GM12864 (cell line): Measurements from ENCODE around the gene ASH1L.

Experiments
- DNase-seq: peaks from one replicate; pipeline ENCODE4 v3.0.0-alpha.2; 2011; ENCODE audit warnings: low read depth
- H3K4me3 ChIP-seq: 2 replicates; pipeline ENCODE4 v1.5.1; 2011; ENCODE audit warnings: mild to moderate bottlenecking, low read depth, low read length, control low read depth
- CTCF ChIP-seq: IDR thresholded peaks from 2 replicates; pipeline ENCODE4 v1.5.1; 2011; ENCODE audit warnings: low read depth, mild to moderate bottlenecking, moderate library complexity, low read length, control low read depth, inconsistent platforms; ENCODE audit errors: missing control alignments

ASH1L gene

DNA sequence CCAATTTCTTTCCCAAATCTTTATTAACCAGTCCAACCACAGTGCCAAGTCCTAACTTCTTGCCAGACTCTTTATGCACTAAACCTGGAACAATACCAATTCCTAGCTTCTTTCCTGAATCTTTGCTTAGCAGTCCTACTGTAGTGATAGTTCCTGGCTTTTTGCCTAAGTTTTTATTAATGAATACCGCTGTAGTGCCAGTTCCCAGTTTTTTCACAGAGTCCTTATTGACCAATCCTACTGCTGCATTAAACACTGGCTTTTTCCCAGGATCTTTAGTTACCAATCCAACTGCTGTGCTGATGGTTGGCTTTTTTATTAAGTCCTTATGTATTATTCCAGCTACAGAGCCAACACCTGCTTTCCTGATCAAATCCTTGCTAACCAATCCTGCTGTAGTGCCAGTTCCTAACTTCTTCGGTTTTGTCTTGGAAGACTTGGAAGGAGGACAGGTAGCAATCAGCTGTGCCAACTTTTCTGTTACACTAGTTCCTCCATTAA lies 80.8 kb downstream of the ASH1L start:
- no peak overlapping the region for H3K4me3 ChIP-seq
- DNase-seq = no peak
- no peak for TF ChIP-seq CTCF

DNA sequence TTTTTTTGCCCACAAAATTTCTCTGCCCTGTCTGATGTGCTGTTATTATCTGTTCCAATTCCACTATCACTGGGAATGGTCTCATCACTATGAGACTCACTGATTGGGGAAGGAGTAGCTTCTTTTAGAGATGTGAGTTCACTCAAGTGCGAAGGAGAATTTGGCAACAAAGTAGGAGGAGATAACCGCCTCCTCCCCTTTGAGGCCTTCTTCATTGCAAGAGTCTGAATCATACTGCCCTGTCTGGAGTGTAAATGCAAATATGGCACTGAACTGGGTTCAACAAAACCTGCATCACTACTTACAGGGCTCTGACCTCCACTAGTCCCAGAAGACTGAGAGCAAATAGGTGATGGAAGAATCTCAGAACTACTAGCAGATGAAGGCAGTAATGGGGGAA lies 83.4 kb downstream of the ASH1L start:
- no peak overlapping the region for H3K4me3 ChIP-seq
- TF ChIP-seq CTCF = no peak
- no peak for DNase-seq

DNA sequence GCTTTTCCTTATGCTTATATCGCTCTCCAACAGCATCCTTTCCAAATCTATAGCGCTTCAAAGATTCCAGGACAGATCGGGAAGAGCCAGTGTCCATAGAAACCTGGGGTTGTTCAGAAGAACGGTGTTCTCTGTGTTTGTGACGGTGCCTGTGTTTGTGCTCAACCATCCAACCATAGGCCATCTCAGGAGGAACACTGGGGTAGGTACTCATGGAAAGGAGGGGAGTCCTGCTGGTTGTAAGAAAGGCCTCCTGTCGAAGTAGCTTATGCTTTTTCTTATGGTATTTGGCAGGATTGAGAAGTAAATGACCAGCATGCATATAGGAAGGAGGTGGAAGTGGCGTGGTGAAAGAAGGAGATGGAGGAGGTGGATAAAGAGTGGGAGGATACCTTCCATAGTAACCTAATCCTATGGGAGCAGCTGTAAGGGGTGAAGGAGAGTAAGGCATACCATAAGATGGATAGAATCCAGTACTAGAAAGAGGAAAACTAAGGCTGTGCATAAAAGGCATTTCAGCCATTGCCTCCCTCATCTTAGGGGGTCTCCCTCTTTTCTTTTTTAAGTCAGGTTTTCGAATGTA lies 84.2 kb downstream of the ASH1L start:
- TF ChIP-seq CTCF = no peak
- no peak overlapping the region for H3K4me3 ChIP-seq
- no peak for DNase-seq

- no peak overlapping the region for H3K4me3 ChIP-seq
- TF ChIP-seq CTCF = no peak
- DNase-seq = no peak
Observed at GRCh38 chr1:155474146-155474545, 88.5 kb downstream of the ASH1L start.

DNA sequence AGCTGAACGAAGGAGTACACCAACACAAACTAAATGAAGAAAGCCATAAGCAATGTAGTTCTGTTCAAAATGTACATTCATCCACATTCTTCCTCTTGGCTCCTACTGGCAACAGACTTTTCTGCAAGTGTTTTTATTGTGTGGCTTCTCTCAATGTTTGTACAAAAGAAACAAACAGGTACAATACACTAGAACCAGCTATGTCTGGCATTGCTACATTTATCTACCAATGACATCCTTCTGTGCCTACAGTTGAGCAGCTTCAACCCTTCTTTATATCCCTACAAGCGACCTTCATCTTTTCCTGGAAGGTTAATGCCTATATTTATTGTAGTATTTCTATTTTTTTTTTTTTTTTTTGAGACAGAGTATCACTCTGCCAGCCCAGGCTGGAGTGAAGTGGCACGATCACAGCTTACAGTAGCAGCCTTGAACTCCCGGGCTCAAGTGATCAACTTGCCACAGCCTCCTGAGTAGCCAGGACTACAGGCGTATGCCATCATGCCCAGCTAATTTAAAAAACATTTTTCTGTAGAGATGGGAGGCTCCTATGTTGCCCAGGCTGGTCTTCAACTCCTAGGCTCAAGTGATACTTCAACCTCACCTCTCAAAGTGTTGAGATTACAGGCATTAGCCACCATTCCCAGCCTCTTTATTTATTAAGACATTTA lies 89.3 kb downstream of the ASH1L start:
- H3K4me3 ChIP-seq = no peak overlapping the region
- no peak for TF ChIP-seq CTCF
- DNase-seq = no peak

DNA sequence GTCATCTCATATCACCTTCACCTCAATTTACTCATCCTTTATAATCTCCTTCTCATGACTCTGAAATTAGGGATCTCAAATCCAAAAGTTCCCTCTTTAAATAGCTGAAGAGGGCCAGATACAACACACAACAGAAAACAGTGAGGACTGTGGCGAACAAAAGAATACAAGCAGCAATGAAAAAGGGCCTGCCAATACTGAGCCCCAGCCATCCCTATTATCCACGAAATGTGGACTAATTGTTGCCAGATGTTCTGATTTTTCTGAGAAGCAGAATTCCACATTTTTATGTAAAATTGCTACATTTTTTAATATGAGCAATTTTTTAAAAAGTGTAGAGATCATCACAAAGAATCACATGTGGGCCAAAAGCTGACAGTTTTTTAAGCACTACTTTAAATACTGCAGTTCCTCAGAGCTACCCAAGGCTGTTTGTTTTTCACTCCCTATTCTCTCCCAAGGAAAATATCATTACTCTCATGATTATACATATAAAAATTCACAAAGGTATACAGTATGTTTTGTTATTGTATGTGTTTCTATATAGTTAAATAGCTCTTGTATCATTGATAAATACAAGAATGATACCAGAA lies 90.0 kb downstream of the ASH1L start:
- DNase-seq = no peak
- H3K4me3 ChIP-seq = no peak overlapping the region
- TF ChIP-seq CTCF = no peak
